Activated T-cell treated with anti-CD3 and anti-CD28 coated beads, Interleukin-2, amount 50 U/mL, for 4 hours (primary cell): ENCODE measurements around the gene NPAS2. TPM values are rescaled to one million over a fixed set of nuclear protein-coding genes. Genes with fewer than 3 reads are reported as not detected.
A peak's percentile ranks its signal among the peaks of the same experiment; 100 is the strongest.

Source experiments
- ATAC-seq, 2 donors: fragments of 200-7000 bp; cut with Tn5 transposase; one replicate each; pipeline ENCODE4 v1.10.0; 2021
- DNase-seq: peaks from one replicate; pipeline ENCODE4 v3.0.0-alpha.2; 2020
- H3K27me3 Mint-ChIP-seq: one replicate; pipeline ENCODE4 v1.8.0; 2021; ENCODE audit warnings: low read depth, mixed read lengths
- H3K36me3 Mint-ChIP-seq: one replicate; pipeline ENCODE4 v1.8.0; 2022; ENCODE audit warnings: mixed read lengths; ENCODE audit not compliant: insufficient read depth
- H3K4me1 Mint-ChIP-seq: one replicate; pipeline ENCODE4 v1.8.0; 2021; ENCODE audit warnings: low read depth, mixed read lengths
- H3K4me3 Mint-ChIP-seq: one replicate; pipeline ENCODE4 v1.8.0; 2021; ENCODE audit warnings: mild to moderate bottlenecking, moderate library complexity, mixed read lengths
- H3K9me3 Mint-ChIP-seq: one replicate; pipeline ENCODE4 v1.8.0; 2021; ENCODE audit warnings: mixed read lengths
- total RNA-seq, 3 donors: library from RNA; stranded (reverse); gene quantifications; one replicate each; pipeline ENCODE4 v1.2.1, GENCODE V29; 2021

Gene NPAS2
- total RNA-seq, 3 donors from 2014 or later: 4.8 to 14.6 (median 10.4) TPM

GRCh38 chr2:100865816-100866460 is 46.0 kb downstream of the NPAS2 start:
- DNase-seq (no peak), ATAC-seq (no peak)
- no peak overlapping the region for H3K4me3 Mint-ChIP-seq
- H3K9me3 Mint-ChIP-seq: peaks cover 21% of the 10 kb centered on the region
- H3K4me1 Mint-ChIP-seq: no peaks in the 10 kb centered on the region
- peaks cover 6% of the 10 kb centered on the region for H3K27me3 Mint-ChIP-seq
- peaks cover 3% of the 10 kb centered on the region for H3K36me3 Mint-ChIP-seq

GRCh38 chr2:100868083-100868482 is 48.1 kb downstream of the NPAS2 start:
- Mint-ChIP-seq H3K9me3 (peaks cover 21% of the 10 kb centered on the region), H3K36me3 (peaks cover 3% of the 10 kb centered on the region), H3K27me3 (peaks cover 7% of the 10 kb centered on the region), H3K4me3 (no peak overlapping the region), H3K4me1 (no peaks in the 10 kb centered on the region)
- no peak for DNase-seq
- ATAC-seq: no peak

- Mint-ChIP-seq H3K4me3 (no peak overlapping the region), H3K9me3 (peaks cover 21% of the 10 kb centered on the region), H3K27me3 (peaks cover 4% of the 10 kb centered on the region), H3K4me1 (no peaks in the 10 kb centered on the region), H3K36me3 (peaks cover 3% of the 10 kb centered on the region)
- ATAC-seq (no peak), DNase-seq (no peak)
These were observed 49.2 kb downstream of the NPAS2 start for GRCh38 chr2:100869120-100869519.

DNA sequence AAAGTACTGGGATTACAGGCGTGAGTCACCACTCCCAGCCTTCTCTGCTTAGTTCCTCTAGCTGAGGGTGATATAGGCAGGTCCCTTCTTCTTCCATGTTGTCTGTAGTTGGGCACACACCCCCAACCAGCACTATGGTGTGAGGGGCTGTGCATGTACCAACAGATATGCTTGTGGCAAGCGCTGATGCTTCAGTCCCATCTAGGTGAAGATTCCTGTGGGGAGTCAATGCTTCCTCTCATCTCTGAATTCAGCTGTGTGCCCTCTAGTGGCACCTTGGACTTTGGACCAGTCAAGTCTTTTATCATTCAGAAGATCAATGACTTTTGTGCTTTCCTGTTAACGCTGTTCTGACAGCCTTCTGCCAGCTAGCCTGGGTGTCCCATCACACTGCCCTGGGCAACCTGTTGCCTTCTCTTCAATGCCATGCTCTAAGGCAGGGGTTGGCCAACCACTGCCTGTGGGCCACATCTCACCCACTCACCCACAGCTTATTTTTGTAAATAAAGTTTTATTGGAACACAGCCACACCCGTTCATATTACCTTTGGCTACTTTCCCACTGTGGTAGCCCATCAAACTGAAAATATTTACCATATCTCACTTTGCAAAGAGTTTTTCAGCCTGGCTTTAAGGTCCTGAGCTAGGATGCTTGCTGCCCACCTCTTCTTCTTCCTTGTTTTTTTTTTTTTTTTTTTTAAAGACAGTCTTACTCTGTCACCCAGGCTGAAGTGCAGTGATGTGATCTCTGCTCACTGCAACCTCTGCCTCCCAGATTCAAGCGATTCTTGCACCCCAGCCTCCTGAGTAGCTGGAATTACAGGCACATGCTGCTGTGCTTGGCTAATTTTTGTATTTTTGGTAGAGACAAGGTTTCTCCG is 51.0 kb downstream of the NPAS2 start:
- peaks cover 21% of the 10 kb centered on the region for H3K9me3 Mint-ChIP-seq
- DNase-seq (no peak), ATAC-seq (no peak)
- H3K27me3 Mint-ChIP-seq: peaks cover 4% of the 10 kb centered on the region
- H3K4me1 Mint-ChIP-seq: no peaks in the 10 kb centered on the region
- peaks cover 3% of the 10 kb centered on the region for H3K36me3 Mint-ChIP-seq
- H3K4me3 Mint-ChIP-seq: no peak overlapping the region

DNA sequence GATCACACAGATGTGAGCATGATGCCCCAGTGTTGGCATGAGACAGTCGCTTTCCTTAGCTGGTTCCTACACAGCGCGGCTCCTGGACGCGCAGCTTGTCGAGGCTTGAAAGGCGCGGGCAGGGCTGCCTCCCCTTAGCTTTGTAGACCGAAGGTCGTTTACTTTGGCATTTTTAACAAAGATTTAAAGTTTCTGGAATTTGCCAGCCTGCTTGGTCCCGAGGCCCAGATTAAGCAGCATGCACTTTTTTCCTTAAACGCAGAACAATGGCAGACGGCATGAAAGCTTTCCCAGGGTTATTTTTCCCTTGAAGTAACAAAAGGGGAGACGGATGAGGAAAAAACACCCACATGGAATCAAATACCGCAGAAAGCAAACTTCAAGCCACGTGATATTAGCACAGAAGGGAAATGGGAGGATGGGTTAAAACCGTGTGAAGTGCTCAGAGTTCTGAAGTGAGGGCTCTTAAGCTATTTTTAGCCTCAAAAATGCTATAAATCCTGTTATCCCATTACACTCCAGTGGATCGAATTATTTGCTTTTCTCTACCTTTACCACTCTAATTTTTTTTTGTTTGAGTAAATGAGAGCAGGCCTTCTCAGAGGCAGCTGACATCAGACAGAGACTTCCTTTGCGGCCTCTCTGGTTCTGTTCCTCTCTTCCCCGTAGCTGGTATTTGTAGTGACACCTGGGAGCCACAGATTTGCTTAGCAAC is 55.7 kb downstream of the NPAS2 start:
- ATAC-seq: peak in 1 of 2 donors; percentile 56
- no peak for DNase-seq
- H3K9me3 Mint-ChIP-seq: no peaks in the 10 kb centered on the region
- H3K27me3 Mint-ChIP-seq: peaks cover 7% of the 10 kb centered on the region
- H3K4me1 Mint-ChIP-seq: peaks cover 5% of the 10 kb centered on the region
- H3K4me3 Mint-ChIP-seq: no peak overlapping the region
- H3K36me3 Mint-ChIP-seq: no peaks in the 10 kb centered on the region

GRCh38 chr2:100876231-100876860 is 56.4 kb downstream of the NPAS2 start:
- peak in 1 of 2 donors; percentile 63 for ATAC-seq
- Mint-ChIP-seq H3K4me3 (no peak overlapping the region), H3K36me3 (no peaks in the 10 kb centered on the region), H3K9me3 (no peaks in the 10 kb centered on the region), H3K27me3 (peaks cover 3% of the 10 kb centered on the region), H3K4me1 (peaks cover 5% of the 10 kb centered on the region)
- DNase-seq: no peak

GRCh38 chr2:100877555-100877954 is 57.6 kb downstream of the NPAS2 start:
- H3K36me3 Mint-ChIP-seq: no peaks in the 10 kb centered on the region
- H3K9me3 Mint-ChIP-seq: no peaks in the 10 kb centered on the region
- H3K27me3 Mint-ChIP-seq: peaks cover 3% of the 10 kb centered on the region
- H3K4me3 Mint-ChIP-seq: no peak overlapping the region
- H3K4me1 Mint-ChIP-seq: peaks cover 5% of the 10 kb centered on the region
- ATAC-seq (no peak), DNase-seq (no peak)

GRCh38 chr2:100878000-100878791 is 58.3 kb downstream of the NPAS2 start:
- no peak for ATAC-seq
- DNase-seq: no peak
- Mint-ChIP-seq H3K36me3 (no peaks in the 10 kb centered on the region), H3K27me3 (peaks cover 3% of the 10 kb centered on the region), H3K4me1 (peaks cover 5% of the 10 kb centered on the region), H3K4me3 (no peak overlapping the region), H3K9me3 (no peaks in the 10 kb centered on the region)

DNA sequence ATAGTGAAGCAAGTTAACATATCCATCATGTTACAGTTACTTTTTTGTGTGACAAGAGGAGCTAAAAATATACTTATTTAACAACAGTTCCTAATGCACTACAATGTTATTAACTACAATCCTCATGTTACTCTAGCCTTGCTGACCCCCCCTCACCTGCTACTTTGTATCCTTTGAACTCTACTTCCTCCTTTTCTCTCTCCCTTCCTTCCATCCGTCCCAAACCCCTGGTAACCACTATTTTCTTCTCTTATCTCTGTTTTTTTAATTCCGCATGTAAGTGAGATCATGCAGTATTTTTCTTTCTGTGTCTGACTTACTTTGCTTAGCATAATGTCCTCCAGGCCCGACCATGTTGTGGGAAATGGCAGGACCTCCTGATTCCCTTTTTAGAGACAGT is 59.4 kb downstream of the NPAS2 start:
- no peak overlapping the region for H3K4me3 Mint-ChIP-seq
- ATAC-seq (no peak), DNase-seq (no peak)
- peaks cover 3% of the 10 kb centered on the region for H3K27me3 Mint-ChIP-seq
- H3K36me3 Mint-ChIP-seq: no peaks in the 10 kb centered on the region
- no peaks in the 10 kb centered on the region for H3K9me3 Mint-ChIP-seq
- H3K4me1 Mint-ChIP-seq: peaks cover 5% of the 10 kb centered on the region

DNA sequence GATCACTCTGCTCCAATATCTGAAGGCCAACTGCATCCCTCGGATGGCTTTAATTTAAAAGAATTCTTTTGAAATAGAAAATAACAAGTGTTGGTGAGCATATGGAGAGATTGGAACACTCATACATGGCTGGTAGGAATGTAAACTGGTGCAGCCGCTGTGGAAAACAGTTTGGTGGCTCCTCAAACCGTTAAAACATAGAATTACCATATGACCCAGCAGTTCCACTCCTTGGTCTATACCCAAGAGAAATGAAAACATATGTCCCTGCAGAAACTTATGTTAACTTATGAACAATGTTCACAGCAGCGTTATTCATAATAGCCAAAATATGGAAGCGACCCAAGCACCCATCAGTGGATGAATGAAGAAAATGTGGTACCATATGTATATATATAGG is 60.1 kb downstream of the NPAS2 start:
- Mint-ChIP-seq H3K4me3 (no peak overlapping the region), H3K4me1 (peaks cover 5% of the 10 kb centered on the region), H3K36me3 (no peaks in the 10 kb centered on the region), H3K9me3 (no peaks in the 10 kb centered on the region), H3K27me3 (peaks cover 3% of the 10 kb centered on the region)
- ATAC-seq: no peak
- no peak for DNase-seq

DNA sequence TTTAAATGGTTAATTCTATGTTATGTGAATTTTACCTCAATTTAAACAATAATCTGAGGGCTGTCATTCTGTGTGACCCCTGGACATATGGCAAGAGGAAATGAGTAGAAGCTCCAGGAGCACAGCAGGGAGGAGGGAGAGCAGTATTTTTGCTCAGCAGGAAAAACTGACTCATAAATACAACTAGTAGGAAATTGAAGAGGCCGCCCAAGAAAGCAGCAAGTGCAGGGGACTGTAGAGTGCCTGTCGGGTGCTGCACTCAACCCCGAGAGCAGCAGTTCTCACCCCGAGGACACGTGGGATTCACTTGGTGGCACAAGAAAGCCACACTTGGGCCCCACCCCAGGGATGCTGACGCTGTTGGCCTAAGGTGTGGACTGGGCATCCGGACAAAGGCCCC is 60.8 kb downstream of the NPAS2 start:
- H3K4me3 Mint-ChIP-seq: no peak overlapping the region
- no peaks in the 10 kb centered on the region for H3K9me3 Mint-ChIP-seq
- H3K36me3 Mint-ChIP-seq: no peaks in the 10 kb centered on the region
- peaks cover 3% of the 10 kb centered on the region for H3K27me3 Mint-ChIP-seq
- ATAC-seq: no peak
- no peak for DNase-seq
- peaks cover 5% of the 10 kb centered on the region for H3K4me1 Mint-ChIP-seq

DNA sequence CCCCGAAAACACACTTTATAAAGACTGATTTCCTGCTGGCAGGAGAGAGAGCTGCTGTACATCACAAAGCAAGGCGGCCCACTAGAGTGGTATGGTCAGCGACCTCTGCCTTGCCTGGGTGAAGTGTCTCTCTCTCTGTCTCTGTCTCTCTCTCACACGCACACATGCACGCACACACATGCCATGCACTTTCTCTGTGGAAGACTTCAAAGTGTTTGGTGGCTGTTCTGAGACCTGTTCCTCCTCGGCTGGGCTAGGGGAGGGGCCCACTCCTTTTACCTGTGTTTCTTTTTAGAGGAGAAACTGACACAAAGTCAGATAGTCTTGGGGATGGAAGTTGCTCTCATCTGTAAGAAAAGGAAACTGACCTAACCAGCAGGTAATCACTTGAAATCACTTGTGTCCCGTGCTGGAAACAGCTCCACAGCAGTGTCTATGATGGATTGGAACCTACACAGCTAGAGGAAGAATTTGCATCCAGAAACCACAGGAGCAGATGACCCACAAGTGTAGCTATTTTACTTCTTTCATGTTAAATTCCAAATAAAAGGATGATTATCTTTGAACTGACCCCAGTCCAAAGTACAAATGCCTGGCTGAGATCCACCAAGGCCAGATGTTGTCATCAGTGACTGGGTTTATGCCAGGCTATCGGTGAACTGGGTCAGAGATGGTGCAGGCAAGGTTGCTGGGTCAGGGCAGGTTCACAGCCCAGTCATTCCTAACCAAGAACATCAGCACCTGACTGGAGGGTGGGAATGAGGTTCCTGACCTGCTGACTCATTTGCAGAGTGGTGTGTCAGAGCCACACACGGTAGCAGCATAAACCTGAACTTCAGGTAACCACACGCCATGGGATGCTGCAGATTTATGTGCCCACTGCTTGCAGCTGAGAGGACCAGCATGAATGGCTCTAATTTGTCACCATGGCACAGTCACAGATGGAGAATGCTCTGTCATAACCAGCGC is 63.0 kb downstream of the NPAS2 start:
- Mint-ChIP-seq H3K4me1 (no peaks in the 10 kb centered on the region), H3K36me3 (no peaks in the 10 kb centered on the region), H3K9me3 (no peaks in the 10 kb centered on the region), H3K27me3 (peaks cover 3% of the 10 kb centered on the region), H3K4me3 (no peak overlapping the region)
- ATAC-seq (peak; percentile 27 to 59), DNase-seq (no peak)

DNA sequence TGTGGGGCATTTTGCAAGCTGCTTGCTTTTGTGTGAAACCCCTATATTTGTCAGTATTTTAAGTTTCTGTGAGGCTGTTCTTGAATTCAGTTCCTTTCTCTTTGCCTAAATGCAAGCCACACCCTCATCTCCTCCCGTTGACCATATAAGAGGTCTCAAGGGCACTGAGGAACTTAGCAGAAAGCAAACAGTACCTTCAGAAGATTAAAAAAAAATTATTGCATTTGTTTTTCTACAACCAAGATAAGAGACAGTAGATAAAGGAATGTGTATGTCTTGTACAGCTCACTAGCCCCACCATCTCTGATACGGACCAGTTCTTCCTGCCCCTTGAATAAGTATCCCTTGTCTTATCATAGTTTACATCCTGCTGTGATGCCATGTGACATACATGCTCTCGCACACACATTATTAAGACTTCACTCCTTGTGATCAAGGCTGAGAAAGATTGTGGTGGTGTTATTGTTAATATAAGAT is 64.2 kb downstream of the NPAS2 start:
- Mint-ChIP-seq H3K36me3 (no peaks in the 10 kb centered on the region), H3K27me3 (peaks cover 3% of the 10 kb centered on the region), H3K4me3 (no peak overlapping the region), H3K4me1 (no peaks in the 10 kb centered on the region), H3K9me3 (no peaks in the 10 kb centered on the region)
- DNase-seq (no peak), ATAC-seq (no peak)
